Measurements from ENCODE around the gene GARS1.

GARS1 gene

GRCh38 chr7:30552330-30552729 lies 42.3 kb upstream of the GARS1 start:
- TF ChIP-seq, protein P1, sequence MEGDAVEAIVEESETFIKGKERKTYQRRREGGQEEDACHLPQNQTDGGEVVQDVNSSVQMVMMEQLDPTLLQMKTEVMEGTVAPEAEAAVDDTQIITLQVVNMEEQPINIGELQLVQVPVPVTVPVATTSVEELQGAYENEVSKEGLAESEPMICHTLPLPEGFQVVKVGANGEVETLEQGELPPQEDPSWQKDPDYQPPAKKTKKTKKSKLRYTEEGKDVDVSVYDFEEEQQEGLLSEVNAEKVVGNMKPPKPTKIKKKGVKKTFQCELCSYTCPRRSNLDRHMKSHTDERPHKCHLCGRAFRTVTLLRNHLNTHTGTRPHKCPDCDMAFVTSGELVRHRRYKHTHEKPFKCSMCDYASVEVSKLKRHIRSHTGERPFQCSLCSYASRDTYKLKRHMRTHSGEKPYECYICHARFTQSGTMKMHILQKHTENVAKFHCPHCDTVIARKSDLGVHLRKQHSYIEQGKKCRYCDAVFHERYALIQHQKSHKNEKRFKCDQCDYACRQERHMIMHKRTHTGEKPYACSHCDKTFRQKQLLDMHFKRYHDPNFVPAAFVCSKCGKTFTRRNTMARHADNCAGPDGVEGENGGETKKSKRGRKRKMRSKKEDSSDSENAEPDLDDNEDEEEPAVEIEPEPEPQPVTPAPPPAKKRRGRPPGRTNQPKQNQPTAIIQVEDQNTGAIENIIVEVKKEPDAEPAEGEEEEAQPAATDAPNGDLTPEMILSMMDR (IDR thresholded peaks at IDR 0.05; ENCODE audit: borderline replicate concordance, control extremely low read depth, extremely low read depth, insufficient read depth, missing control alignments) = no peak
- no peak for DNase-seq (ENCODE audit: low spot score)
- in situ Hi-C loops (cut with MboI; ENCODE audit: low sequenced_read_pairs, unreplicated experiment) = loop anchor here (25.0 kb wide), 1 partner anchor 390 kb away; no protein-coding TSS in a partner anchor

GRCh38 chr7:30553141-30553540 lies 41.5 kb upstream of the GARS1 start:
- no peak for DNase-seq (ENCODE audit: low spot score)
- in situ Hi-C loops (cut with MboI; ENCODE audit: low sequenced_read_pairs, unreplicated experiment) = loop anchor here (25.0 kb wide), 1 partner anchor 391 kb away; no protein-coding TSS in a partner anchor
- TF ChIP-seq, protein P1 (IDR thresholded peaks at IDR 0.05; ENCODE audit: borderline replicate concordance, control extremely low read depth, extremely low read depth, insufficient read depth, missing control alignments) = no peak

DNA sequence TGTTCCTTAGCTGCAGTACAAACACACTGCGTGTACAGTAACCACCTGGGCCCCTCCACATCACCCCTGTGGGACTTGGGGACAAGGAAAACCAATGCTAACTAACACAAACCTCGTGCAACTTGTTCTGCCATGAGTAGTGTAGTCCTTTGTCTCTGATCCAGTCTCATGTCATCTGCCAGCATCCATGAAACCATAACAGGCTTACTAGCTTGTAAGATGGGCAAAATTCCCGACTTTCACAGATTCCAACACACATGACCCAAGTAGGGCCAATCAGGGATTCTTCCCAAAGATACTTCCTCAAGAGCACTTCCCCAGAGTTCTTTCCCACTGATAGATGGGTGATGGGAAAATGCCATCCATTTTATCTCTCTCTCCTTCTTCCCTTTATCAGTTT lies 41.1 kb upstream of the GARS1 start:
- in situ Hi-C loops (cut with MboI; ENCODE audit: low sequenced_read_pairs, unreplicated experiment) = loop anchor here (25.0 kb wide), 1 partner anchor 391 kb away; no protein-coding TSS in a partner anchor
- DNase-seq (ENCODE audit: low spot score) = no peak
- TF ChIP-seq, protein P1 (IDR thresholded peaks at IDR 0.05; ENCODE audit: borderline replicate concordance, control extremely low read depth, extremely low read depth, insufficient read depth, missing control alignments) = no peak

GRCh38 chr7:30555525-30555924 lies 39.2 kb upstream of the GARS1 start:
- no peak for DNase-seq (ENCODE audit: low spot score)
- in situ Hi-C loops (cut with MboI; ENCODE audit: low sequenced_read_pairs, unreplicated experiment) = loop anchor here (25.0 kb wide), 1 partner anchor 393 kb away; no protein-coding TSS in a partner anchor
- TF ChIP-seq, protein P1 (IDR thresholded peaks at IDR 0.05; ENCODE audit: borderline replicate concordance, control extremely low read depth, extremely low read depth, insufficient read depth, missing control alignments) = no peak

- TF ChIP-seq, protein P1 (IDR thresholded peaks at IDR 0.05; ENCODE audit: borderline replicate concordance, control extremely low read depth, extremely low read depth, insufficient read depth, missing control alignments) = no peak
- no peak for DNase-seq (ENCODE audit: low spot score)
- in situ Hi-C loops (cut with MboI; ENCODE audit: low sequenced_read_pairs, unreplicated experiment) = loop anchor here (25.0 kb wide), 1 partner anchor 395 kb away; no protein-coding TSS in a partner anchor
These were observed 37.8 kb upstream of the GARS1 start for GRCh38 chr7:30556840-30557239.

DNA sequence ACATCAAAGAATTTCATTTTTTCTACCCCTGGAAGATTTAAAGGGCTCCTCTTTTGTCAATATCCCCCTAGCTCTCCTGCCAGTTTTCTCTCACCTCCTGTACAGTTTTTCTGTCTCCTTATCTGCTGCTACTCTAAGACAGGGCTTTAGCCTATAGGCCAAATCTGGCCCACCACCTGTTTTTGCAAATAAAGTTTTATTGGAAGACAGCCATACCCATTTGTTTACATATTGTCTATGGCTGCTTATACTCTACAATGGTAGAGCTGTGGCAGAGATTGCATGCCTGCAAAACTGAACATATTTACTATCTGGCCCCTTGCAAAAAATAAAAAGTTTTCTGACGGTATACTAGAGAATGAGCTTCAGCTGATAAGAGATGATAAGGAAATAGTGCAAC lies 37.4 kb upstream of the GARS1 start:
- in situ Hi-C loops (cut with MboI; ENCODE audit: low sequenced_read_pairs, unreplicated experiment) = loop anchor here (25.0 kb wide), 1 partner anchor 395 kb away; no protein-coding TSS in a partner anchor
- TF ChIP-seq, protein P1 (IDR thresholded peaks at IDR 0.05; ENCODE audit: borderline replicate concordance, control extremely low read depth, extremely low read depth, insufficient read depth, missing control alignments) = no peak

More for the DNA sequence above, 37.4 kb upstream of the GARS1 start:
- no peak for DNase-seq (ENCODE audit: low spot score)

All from GM13976 (cell line).